ACC112 (cell line): Measurements from ENCODE around the gene OR6Q1.

Experiments
- H2AFZ ChIP-seq: fragments of 200-600 bp; sonication (generic); one replicate; pipeline ENCODE4 v1.6.0; 2017; ENCODE audit warnings: antibody characterized with exemption, low read length; ENCODE audit not compliant: unreplicated experiment
- H3K27ac ChIP-seq: fragments of 200-600 bp; sonication (generic); 2 replicates; pipeline ENCODE4 v1.5.1; 2014; ENCODE audit warnings: low read depth, mild to moderate bottlenecking, antibody characterized with exemption, low read length, moderate library complexity
- H3K27me3 ChIP-seq: fragments of 200-600 bp; sonication (generic); 2 replicates; pipeline ENCODE4 v1.6.1; 2014; ENCODE audit warnings: mild to moderate bottlenecking, antibody characterized with exemption, low read length, moderate library complexity, mixed read lengths; ENCODE audit not compliant: insufficient read depth
- H3K36me3 ChIP-seq: fragments of 200-600 bp; sonication (generic); 2 replicates; pipeline ENCODE4 v1.6.1; 2016; ENCODE audit warnings: mild to moderate bottlenecking, antibody characterized with exemption, low read length, moderate library complexity, mixed read lengths; ENCODE audit not compliant: insufficient read depth
- H3K4me1 ChIP-seq: fragments of 200-600 bp; sonication (generic); one replicate; pipeline ENCODE4 v1.6.1; 2016; ENCODE audit warnings: low read length, mixed read lengths; ENCODE audit not compliant: insufficient read depth, unreplicated experiment, control insufficient read depth
- H3K4me3 ChIP-seq: fragments of 200-600 bp; sonication (generic); 2 replicates; pipeline ENCODE4 v1.5.1; 2014; ENCODE audit warnings: mild to moderate bottlenecking, low read depth, low read length
- H3K79me2 ChIP-seq: fragments of 200-600 bp; sonication (generic); one replicate; pipeline ENCODE4 v1.6.0; 2016; ENCODE audit warnings: low read length; ENCODE audit not compliant: control insufficient read depth, unreplicated experiment, insufficient read depth

OR6Q1 gene

DNA sequence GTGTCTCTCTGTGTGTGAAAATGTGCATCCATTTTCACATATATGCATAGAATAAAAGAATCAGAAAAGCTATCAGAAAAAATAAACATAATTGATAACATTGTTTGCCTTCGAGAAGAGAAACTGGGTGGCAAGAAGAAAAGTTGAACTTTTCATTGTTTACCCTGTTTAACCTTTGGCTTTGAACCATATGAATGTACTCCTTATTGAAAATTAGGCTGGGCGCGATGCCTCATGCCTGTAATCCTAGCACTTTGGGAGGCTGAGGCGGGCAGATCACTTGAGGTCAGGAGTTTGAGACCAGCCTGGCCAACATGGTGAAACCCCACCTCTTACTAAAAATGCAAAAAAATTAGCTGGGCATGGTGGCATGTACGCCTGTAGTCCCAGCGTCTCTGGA, 19.0 kb upstream of the OR6Q1 start:
- Histone ChIP-seq H3K27me3 (no peaks in the 10 kb centered on the region), H3K4me3 (no peak overlapping the region), H3K27ac (no peak overlapping the region), H3K79me2 (no peaks in the 10 kb centered on the region), H3K4me1 (no peaks in the 10 kb centered on the region), H2AFZ (no peak overlapping the region), H3K36me3 (no peaks in the 10 kb centered on the region)

GRCh38 chr11:58023435-58023931, 7.3 kb upstream of the OR6Q1 start, which contains the start of gene OR9Q1:
TSS of gene OR9Q1 (plus strand) at chr11:58023881. CDS start at chr11:58179445, 155,564 bp downstream.
- H3K36me3 ChIP-seq = no peaks in the 10 kb centered on the region
- no peaks in the 10 kb centered on the region for H3K79me2 ChIP-seq
- H3K27me3 ChIP-seq = no peaks in the 10 kb centered on the region
- H3K4me1 ChIP-seq = no peaks in the 10 kb centered on the region
- no peak within 1 kb of the TSS for H2AFZ ChIP-seq
- no peak within 1 kb of the TSS for H3K27ac ChIP-seq
- H3K4me3 ChIP-seq = no peak within 1 kb of the TSS

GRCh38 chr11:58024601-58025091, 6.1 kb upstream of the OR6Q1 start:
- Histone ChIP-seq H3K27ac (no peak overlapping the region), H3K27me3 (no peaks in the 10 kb centered on the region), H3K4me1 (no peaks in the 10 kb centered on the region), H2AFZ (no peak overlapping the region), H3K4me3 (no peak overlapping the region), H3K36me3 (no peaks in the 10 kb centered on the region), H3K79me2 (no peaks in the 10 kb centered on the region)

- no peak overlapping the region for H3K4me3 ChIP-seq
Observed at GRCh38 chr11:58027341-58027740, 3.4 kb upstream of the OR6Q1 start.

GRCh38 chr11:58028687-58029411, 1.9 kb upstream of the OR6Q1 start:
- H3K79me2 ChIP-seq = no peaks in the 10 kb centered on the region
- H3K36me3 ChIP-seq = no peaks in the 10 kb centered on the region
- no peak overlapping the region for H2AFZ ChIP-seq
- no peak overlapping the region for H3K27ac ChIP-seq
- H3K27me3 ChIP-seq = no peaks in the 10 kb centered on the region
- H3K4me1 ChIP-seq = no peaks in the 10 kb centered on the region
- no peak overlapping the region for H3K4me3 ChIP-seq

More at GRCh38 chr11:58027341-58027740, 3.4 kb upstream of the OR6Q1 start:
- Histone ChIP-seq H2AFZ (no peak overlapping the region), H3K27ac (no peak overlapping the region), H3K27me3 (no peaks in the 10 kb centered on the region), H3K4me1 (no peaks in the 10 kb centered on the region), H3K79me2 (no peaks in the 10 kb centered on the region), H3K36me3 (no peaks in the 10 kb centered on the region)

DNA sequence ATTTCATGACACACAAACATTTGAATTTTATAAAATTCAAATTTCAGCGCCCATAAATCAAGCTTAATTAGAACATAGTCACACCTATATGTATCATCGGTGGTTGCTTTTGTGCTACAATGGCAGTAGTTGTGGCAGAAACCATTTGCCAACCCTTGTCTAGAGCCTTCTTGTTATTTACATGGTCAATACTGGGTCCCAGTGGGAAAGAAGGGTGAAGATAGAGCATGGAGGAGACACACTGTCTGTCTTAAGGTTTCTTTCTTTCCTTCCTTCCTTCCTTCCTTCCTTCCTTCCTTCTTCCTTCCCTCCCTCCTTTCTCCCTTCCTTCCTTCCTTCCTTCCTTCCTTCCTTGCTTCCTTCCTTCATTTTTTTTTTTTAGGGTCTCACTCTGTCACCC, 3.7 kb downstream of the OR6Q1 start:
- no peak overlapping the region for H3K4me3 ChIP-seq
- H3K4me1 ChIP-seq = no peaks in the 10 kb centered on the region
- no peaks in the 10 kb centered on the region for H3K27me3 ChIP-seq
- no peaks in the 10 kb centered on the region for H3K79me2 ChIP-seq
- H3K36me3 ChIP-seq = no peaks in the 10 kb centered on the region
- no peak overlapping the region for H3K27ac ChIP-seq
- H2AFZ ChIP-seq = no peak overlapping the region

GRCh38 chr11:58039589-58039988, 8.8 kb downstream of the OR6Q1 start:
- no peak overlapping the region for H3K4me3 ChIP-seq

GRCh38 chr11:58043379-58043778, 12.6 kb downstream of the OR6Q1 start:
- no peaks in the 10 kb centered on the region for H3K36me3 ChIP-seq
- no peak overlapping the region for H3K27ac ChIP-seq
- H2AFZ ChIP-seq = no peak overlapping the region
- H3K4me1 ChIP-seq = no peaks in the 10 kb centered on the region
- no peak overlapping the region for H3K4me3 ChIP-seq
- H3K27me3 ChIP-seq = no peaks in the 10 kb centered on the region
- H3K79me2 ChIP-seq = no peaks in the 10 kb centered on the region

More at GRCh38 chr11:58039589-58039988, 8.8 kb downstream of the OR6Q1 start:
- no peak overlapping the region for H3K27ac ChIP-seq
- H3K79me2 ChIP-seq = no peaks in the 10 kb centered on the region
- H3K27me3 ChIP-seq = no peaks in the 10 kb centered on the region
- H3K36me3 ChIP-seq = no peaks in the 10 kb centered on the region
- H3K4me1 ChIP-seq = no peaks in the 10 kb centered on the region
- no peak overlapping the region for H2AFZ ChIP-seq

DNA sequence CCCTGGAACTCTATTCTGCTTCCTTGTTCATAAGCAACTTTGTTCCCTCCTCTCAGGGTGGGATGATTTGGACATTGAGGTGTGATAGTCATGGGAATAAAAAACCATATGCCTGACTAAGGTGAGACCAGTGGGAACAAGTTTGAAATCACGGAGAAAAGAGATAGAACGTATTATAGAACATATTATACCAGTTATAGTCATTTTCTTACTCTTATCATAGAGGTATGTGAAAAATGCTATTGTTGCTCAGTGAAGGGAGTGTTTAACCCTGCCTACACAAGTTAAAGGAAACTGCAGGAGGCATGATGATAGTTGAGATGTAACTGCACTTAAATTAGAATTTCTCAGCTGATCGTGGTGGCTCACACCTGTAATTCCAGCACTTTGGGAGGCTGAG, 15.5 kb downstream of the OR6Q1 start:
- H3K4me3 ChIP-seq = no peak overlapping the region
- no peaks in the 10 kb centered on the region for H3K4me1 ChIP-seq
- H2AFZ ChIP-seq = no peak overlapping the region
- no peaks in the 10 kb centered on the region for H3K36me3 ChIP-seq
- no peaks in the 10 kb centered on the region for H3K79me2 ChIP-seq
- no peaks in the 10 kb centered on the region for H3K27me3 ChIP-seq
- no peak overlapping the region for H3K27ac ChIP-seq

DNA sequence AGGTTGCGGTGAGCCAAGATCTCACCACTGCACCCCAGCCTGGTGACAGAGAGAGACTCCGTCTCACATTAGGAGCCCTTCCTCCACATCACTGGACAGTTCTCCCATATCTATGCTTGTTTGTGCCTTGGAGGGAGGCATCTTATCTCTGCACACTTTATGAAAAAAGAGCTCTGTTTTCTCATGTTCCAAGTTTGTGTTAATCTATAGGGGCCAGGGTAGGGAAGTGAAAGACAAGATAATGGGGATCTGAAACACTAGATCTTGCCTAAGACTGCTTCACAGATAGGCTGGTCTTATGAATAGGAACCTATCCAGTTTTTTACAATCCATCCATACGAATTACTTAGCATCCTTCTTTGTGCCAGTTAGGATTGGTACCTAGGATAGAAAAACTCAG, 17.1 kb downstream of the OR6Q1 start:
- H3K36me3 ChIP-seq = no peaks in the 10 kb centered on the region
- no peak overlapping the region for H2AFZ ChIP-seq
- no peaks in the 10 kb centered on the region for H3K4me1 ChIP-seq

GRCh38 chr11:58055806-58056401, 25.2 kb downstream of the OR6Q1 start:
- Histone ChIP-seq H3K79me2 (no peaks in the 10 kb centered on the region), H2AFZ (no peak overlapping the region), H3K27ac (no peak overlapping the region), H3K27me3 (no peaks in the 10 kb centered on the region), H3K4me3 (no peak overlapping the region), H3K4me1 (peaks cover 18% of the 10 kb centered on the region), H3K36me3 (no peaks in the 10 kb centered on the region)

More for the DNA sequence above, 17.1 kb downstream of the OR6Q1 start:
- H3K27me3 ChIP-seq = no peaks in the 10 kb centered on the region
- H3K79me2 ChIP-seq = no peaks in the 10 kb centered on the region
- H3K4me3 ChIP-seq = no peak overlapping the region
- no peak overlapping the region for H3K27ac ChIP-seq
